PC-9 (cell line): ENCODE measurements around the gene SF3A2. TPM values are rescaled to one million over a fixed set of nuclear protein-coding genes. Genes with fewer than 3 reads are reported as not detected.
"Not testable (repeated sequence)": the region's sequence is repeated elsewhere in the genome, so short reads cannot be mapped to it uniquely, and the experiment has no call there.

Experiments used
- BruUV-seq: library from RNA; stranded (reverse); fragments of 400-500 nt; replicated peaks from 2 replicates; lab custom pipeline; 2021; lab: Mats Ljungman, UMichigan
- CTCF ChIA-PET: fragments of 300-600 bp; sonication (Branson Sonifier 250); formaldehyde crosslinking; loops from one replicate; lab custom pipeline; 2022; ENCODE audit warnings: antibody characterized with exemption; lab: Charles Lee
- POLR2A ChIA-PET: fragments of 300-600 bp; sonication (Branson Sonifier 250); formaldehyde crosslinking; loops from one replicate; lab custom pipeline; 2022; ENCODE audit warnings: antibody characterized with exemption; ENCODE audit not compliant: unreplicated experiment; lab: Charles Lee
- DNase-seq, 2 experiments: peaks; one replicate each; pipeline versions ENCODE4 v3.0.0 to v3.0.0-alpha.2; 2015 to 2022; ENCODE audit warnings: mixed read lengths in 1 of 2
- H2AFZ ChIP-seq: fragments of 200-600 bp; sonication (generic); 2 replicates; pipeline ENCODE4 v1.8.1; 2017; ENCODE audit warnings: antibody characterized with exemption
- H3F3A ChIP-seq: fragments of 200-600 bp; sonication (generic); 2 replicates; pipeline ENCODE4 v1.8.1; 2017; ENCODE audit warnings: antibody characterized with exemption, mild to moderate bottlenecking, low read depth; ENCODE audit not compliant: insufficient read depth
- H3K27ac ChIP-seq: fragments of 200-600 bp; sonication (generic); 2 replicates; pipeline ENCODE4 v1.6.1; 2016; ENCODE audit warnings: mixed run types
- H3K27me3 ChIP-seq: fragments of 200-600 bp; sonication (generic); 2 replicates; pipeline ENCODE4 v1.6.1; 2016; ENCODE audit warnings: low read depth, mixed run types; ENCODE audit not compliant: insufficient read depth
- H3K36me3 ChIP-seq: fragments of 200-600 bp; sonication (generic); 2 replicates; pipeline ENCODE4 v1.6.1; 2016; ENCODE audit warnings: low read depth, mixed run types
- H3K4me1 ChIP-seq: fragments of 200-600 bp; sonication (generic); replicated peaks from 2 replicates; pipeline ENCODE4 v1.6.1; 2016; ENCODE audit warnings: mixed run types; ENCODE audit not compliant: insufficient read depth
- H3K4me2 ChIP-seq: fragments of 200-600 bp; sonication (generic); 2 replicates; pipeline ENCODE4 v1.6.1; 2017; ENCODE audit warnings: mixed run types
- H3K4me3 ChIP-seq: fragments of 200-600 bp; sonication (generic); 2 replicates; pipeline ENCODE4 v1.6.1; 2016; ENCODE audit warnings: mixed run types
- H3K79me2 ChIP-seq: fragments of 200-600 bp; sonication (generic); 2 replicates; pipeline ENCODE4 v1.6.1; 2017; ENCODE audit warnings: low read depth, mixed run types
- H3K9me2 ChIP-seq: fragments of 200-600 bp; sonication (generic); 2 replicates; pipeline ENCODE4 v1.8.1; 2017; ENCODE audit warnings: mild to moderate bottlenecking; ENCODE audit not compliant: insufficient read depth
- H3K9me3 ChIP-seq: fragments of 200-600 bp; sonication (generic); 2 replicates; pipeline ENCODE4 v1.8.1; 2016; ENCODE audit warnings: low read depth; ENCODE audit not compliant: insufficient read depth
- H4K20me1 ChIP-seq: fragments of 200-600 bp; sonication (generic); 2 replicates; pipeline ENCODE4 v1.8.1; 2017; ENCODE audit not compliant: insufficient read depth
- EZH2 ChIP-seq: fragments of 200-600 bp; sonication (generic); IDR thresholded peaks from 2 replicates; pipeline ENCODE4 v1.8.0; 2017; ENCODE audit warnings: antibody characterized with exemption, low read depth
- intact Hi-C: fragments of 100-400 bp; cut with micrococcal nuclease; formaldehyde crosslinking; loops from one replicate; pipeline ENCODE4 v1.10.0; 2022; ENCODE audit not compliant: unreplicated experiment
- total RNA-seq: library from RNA; stranded (reverse); gene quantifications from 2 replicates; pipeline ENCODE4 v1.2.3, GENCODE V29; 2021
- TF ChIP-seq, protein P1 (sequence below): fragments of 200-600 bp; sonication (generic); conservative IDR thresholded peaks from 2 replicates; pipeline ENCODE4 v1.6.1; 2017; ENCODE audit warnings: mixed run types, antibody characterized with exemption, mild to moderate bottlenecking, moderate library complexity

The SF3A2 gene
- total RNA-seq, 1 experiment from 2014 or later, result 83.0 TPM

DNA sequence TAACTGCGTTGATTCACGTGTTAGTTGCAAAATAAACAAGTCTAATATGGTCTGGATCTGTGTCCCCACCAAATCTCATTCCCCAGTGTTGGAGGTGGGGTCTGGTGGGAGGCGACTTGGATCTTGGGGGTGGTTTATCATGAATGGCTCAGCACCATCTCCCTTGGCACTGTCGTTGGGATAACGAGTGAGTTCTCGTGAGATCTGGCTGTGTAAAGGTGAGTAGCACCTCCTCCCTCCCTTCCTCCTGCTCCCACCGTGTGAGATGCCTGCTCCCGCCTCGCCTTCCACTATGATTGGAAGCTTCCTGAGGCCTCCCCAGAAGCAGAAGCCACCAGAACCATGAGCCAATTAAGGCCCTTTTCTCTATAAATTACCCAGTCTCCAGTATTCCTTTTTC lies 40.5 kb downstream of the SF3A2 start:
- H3K4me3 ChIP-seq, result no peak overlapping the region
- H3K4me1 ChIP-seq, result peaks cover 14% of the 10 kb centered on the region; the same call in 1 of the 2 replicates
- POLR2A ChIA-PET, result no interaction called here
- no peaks in the 10 kb centered on the region for H3K9me3 ChIP-seq
- CTCF ChIA-PET, result interaction anchor here (0.6 kb wide), 1 partner anchor 380 kb away, joined by 8 read pairs; no protein-coding TSS in a partner anchor
- no peaks in the 10 kb centered on the region for H3K9me2 ChIP-seq
- no peak overlapping the region for H3K4me2 ChIP-seq
- H3K27me3 ChIP-seq, result no peaks in the 10 kb centered on the region
- H3F3A ChIP-seq, result peaks cover 21% of the 10 kb centered on the region
- TF ChIP-seq EZH2, result no peak
- TF ChIP-seq, protein P1, sequence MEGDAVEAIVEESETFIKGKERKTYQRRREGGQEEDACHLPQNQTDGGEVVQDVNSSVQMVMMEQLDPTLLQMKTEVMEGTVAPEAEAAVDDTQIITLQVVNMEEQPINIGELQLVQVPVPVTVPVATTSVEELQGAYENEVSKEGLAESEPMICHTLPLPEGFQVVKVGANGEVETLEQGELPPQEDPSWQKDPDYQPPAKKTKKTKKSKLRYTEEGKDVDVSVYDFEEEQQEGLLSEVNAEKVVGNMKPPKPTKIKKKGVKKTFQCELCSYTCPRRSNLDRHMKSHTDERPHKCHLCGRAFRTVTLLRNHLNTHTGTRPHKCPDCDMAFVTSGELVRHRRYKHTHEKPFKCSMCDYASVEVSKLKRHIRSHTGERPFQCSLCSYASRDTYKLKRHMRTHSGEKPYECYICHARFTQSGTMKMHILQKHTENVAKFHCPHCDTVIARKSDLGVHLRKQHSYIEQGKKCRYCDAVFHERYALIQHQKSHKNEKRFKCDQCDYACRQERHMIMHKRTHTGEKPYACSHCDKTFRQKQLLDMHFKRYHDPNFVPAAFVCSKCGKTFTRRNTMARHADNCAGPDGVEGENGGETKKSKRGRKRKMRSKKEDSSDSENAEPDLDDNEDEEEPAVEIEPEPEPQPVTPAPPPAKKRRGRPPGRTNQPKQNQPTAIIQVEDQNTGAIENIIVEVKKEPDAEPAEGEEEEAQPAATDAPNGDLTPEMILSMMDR, result no peak
- DNase-seq, result no peak
- intact Hi-C loops, result no loop called here
- BruUV-seq, result no TSS peak
- peaks cover 23% of the 10 kb centered on the region for H3K79me2 ChIP-seq
- H3K36me3 ChIP-seq, result no peaks in the 10 kb centered on the region; the same call in 1 of the 2 replicates
- no peak overlapping the region for H3K27ac ChIP-seq
- H2AFZ ChIP-seq, result no peak overlapping the region
- peaks cover 24% of the 10 kb centered on the region for H4K20me1 ChIP-seq

DNA sequence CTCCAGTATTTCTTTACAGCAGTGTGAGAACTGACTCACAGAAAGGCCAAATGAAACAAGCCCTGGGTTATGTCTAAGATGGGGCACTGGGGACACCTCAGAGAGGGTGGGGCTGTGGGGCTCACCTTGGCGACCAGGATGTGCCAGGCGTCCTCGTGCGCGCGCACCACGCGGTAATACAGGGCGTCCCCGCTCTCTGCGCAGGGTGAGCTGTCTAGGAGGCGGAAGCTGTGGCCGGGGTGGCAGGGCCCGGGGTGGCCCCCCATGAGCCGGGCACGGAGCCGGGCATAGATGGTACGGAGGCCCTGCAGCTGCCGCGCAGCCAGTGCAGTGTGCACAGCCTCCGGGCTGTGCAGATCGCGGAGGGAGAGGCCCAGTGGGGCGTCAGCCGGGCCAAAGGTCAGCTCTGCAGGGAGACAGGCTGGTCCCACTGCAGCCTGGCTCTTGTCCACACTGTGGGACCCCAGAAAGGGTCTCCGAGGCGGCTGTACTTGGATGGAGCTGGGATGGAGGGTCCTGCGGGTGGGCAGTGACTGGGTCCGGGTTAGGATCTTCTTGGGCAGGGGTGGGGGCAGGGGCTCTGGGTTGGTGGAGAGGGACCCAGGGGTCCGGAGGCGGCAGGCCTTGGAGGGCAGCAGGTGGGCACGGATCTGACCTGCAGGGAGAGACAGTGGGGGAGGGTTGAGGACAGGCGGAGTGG lies 42.0 kb downstream of the SF3A2 start:
- H3K4me3 ChIP-seq, result no peak overlapping the region
- CTCF ChIA-PET, result interaction anchor here (0.6 kb wide), 1 partner anchor 40 kb away, joined by 9 read pairs; no protein-coding TSS in a partner anchor

DNA sequence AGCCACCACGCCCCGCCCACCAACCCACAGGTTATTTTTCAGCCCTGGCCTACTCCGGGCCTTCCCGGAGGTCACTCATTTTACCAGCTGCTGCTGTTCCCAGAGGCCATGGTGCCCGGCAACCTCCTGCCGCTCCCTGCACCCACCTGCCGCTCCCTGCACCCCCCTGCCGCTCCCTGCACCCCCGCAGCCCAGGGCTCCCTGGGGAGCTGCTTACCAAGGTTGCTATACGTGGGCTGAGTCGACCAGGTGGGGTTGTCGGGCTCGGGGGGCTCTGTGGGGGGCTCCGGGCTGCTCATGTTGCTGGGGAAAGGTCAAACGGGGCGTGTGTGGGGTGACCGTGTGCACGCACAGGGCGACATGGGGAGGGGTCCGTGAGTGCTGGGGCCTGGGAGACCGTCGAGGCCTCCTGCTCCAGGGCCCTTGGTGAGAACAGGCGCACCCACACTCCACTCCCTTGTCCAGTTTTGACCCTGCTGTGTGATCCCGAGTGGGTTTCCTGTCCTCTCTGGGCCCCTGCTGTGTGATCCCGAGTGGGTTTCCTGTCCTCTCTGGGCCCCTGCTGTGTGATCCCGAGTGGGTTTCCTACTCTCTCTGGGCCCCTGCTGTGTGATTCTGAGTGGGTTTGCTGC lies 44.1 kb downstream of the SF3A2 start:
- Histone ChIP-seq H3K9me3 (no peaks in the 10 kb centered on the region), H3K27me3 (no peaks in the 10 kb centered on the region), H3K4me2 (no peak overlapping the region), H3K27ac (no peak overlapping the region), H3K4me1 (no peaks in the 10 kb centered on the region), H4K20me1 (no peaks in the 10 kb centered on the region), H3K79me2 (no peaks in the 10 kb centered on the region), H2AFZ (no peak overlapping the region), H3K4me3 (no peak overlapping the region), H3F3A (no peaks in the 10 kb centered on the region), H3K36me3 (no peaks in the 10 kb centered on the region), H3K9me2 (no peaks in the 10 kb centered on the region)
- DNase-seq, result no peak
- ChIA-PET CTCF (no interaction called here), POLR2A (no interaction called here)
- intact Hi-C loops, result no loop called here
- TF ChIP-seq EZH2, result no peak
- TF ChIP-seq, protein P1, result no peak
- no TSS peak for BruUV-seq

More for the DNA sequence above, 42.0 kb downstream of the SF3A2 start:
- TF ChIP-seq EZH2, result no peak
- TF ChIP-seq, protein P1, result no peak
- BruUV-seq, result no TSS peak
- Histone ChIP-seq H3K4me1 (no peaks in the 10 kb centered on the region), H3K79me2 (peaks cover 8% of the 10 kb centered on the region), H2AFZ (no peak overlapping the region), H4K20me1 (peaks cover 11% of the 10 kb centered on the region), H3K36me3 (no peaks in the 10 kb centered on the region; the same call in 1 of the 2 replicates), H3K9me3 (no peaks in the 10 kb centered on the region), H3F3A (peaks cover 7% of the 10 kb centered on the region; the same call in 1 of the 2 replicates), H3K27ac (no peak overlapping the region), H3K9me2 (no peaks in the 10 kb centered on the region), H3K4me2 (no peak overlapping the region), H3K27me3 (no peaks in the 10 kb centered on the region)
- DNase-seq, result no peak
- intact Hi-C loops, result no loop called here
- POLR2A ChIA-PET, result no interaction called here

DNA sequence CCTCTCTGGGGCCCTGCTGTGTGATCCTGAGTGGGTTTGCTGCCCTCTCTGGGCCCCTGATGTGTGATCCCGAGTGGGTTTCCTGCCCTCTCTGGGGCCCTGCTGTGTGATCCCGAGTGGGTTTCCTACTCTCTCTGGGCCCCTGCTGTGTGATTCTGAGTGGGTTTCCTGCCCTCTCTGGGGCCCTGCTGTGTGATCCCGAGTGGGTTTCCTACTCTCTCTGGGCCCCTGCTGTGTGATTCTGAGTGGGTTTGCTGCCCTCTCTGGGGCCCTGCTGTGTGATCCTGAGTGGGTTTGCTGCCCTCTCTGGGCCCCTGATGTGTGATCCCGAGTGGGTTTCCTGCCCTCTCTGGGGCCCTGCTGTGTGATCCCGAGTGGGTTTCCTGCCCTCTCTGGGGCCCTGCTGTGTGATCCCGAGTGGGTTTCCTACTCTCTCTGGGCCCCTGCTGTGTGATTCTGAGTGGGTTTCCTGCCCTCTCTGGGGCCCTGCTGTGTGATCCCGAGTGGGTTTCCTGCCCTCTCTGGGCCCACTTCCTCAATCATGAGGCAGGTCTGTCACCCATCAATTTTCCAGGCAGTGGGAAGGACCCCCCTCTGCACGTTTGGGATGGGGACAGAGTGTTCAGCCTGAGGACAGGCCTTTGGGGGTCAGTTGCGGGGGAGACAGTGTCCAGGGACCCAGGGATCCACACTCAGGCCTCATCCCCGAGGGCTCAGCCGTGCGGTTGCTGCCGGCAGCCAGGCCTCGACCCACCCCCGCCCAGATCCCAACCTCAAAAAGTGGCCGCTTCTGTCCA lies 44.8 kb downstream of the SF3A2 start:
- H2AFZ ChIP-seq, H3K9me2 ChIP-seq, intact Hi-C loops, H3K27ac ChIP-seq, H3K27me3 ChIP-seq, BruUV-seq, H3K79me2 ChIP-seq, H3K4me1 ChIP-seq, CTCF ChIA-PET, H3K4me2 ChIP-seq, DNase-seq, H3F3A ChIP-seq, POLR2A ChIA-PET, H3K9me3 ChIP-seq, H4K20me1 ChIP-seq, H3K4me3 ChIP-seq, H3K36me3 ChIP-seq: not testable (repeated sequence)
